NCI-H1105 (cell line): ENCODE measurements around the gene DSE.
A peak's percentile ranks its signal among the peaks of the same experiment; 100 is the strongest.

Source experiments
- DNase-seq: peaks from one replicate; lab custom pipeline; 2025; lab: John Stamatoyannopoulos, UW

Gene DSE

GRCh38 chr6:116362276-116362675 is 8.5 kb upstream of the DSE start:
- no peak for DNase-seq

GRCh38 chr6:116363759-116364158 is 7.0 kb upstream of the DSE start:
- no peak for DNase-seq

GRCh38 chr6:116364321-116364720 is 6.4 kb upstream of the DSE start:
- no peak for DNase-seq

- DNase-seq, result no peak
Measured at GRCh38 chr6:116365743-116366142, 5.0 kb upstream of the DSE start.

- DNase-seq, result no peak
Measured at GRCh38 chr6:116366740-116367275, 3.9 kb upstream of the DSE start.

GRCh38 chr6:116369540-116369939 is 1.2 kb upstream of the DSE start:
- no peak for DNase-seq

- no peak for DNase-seq
Measured at GRCh38 chr6:116369964-116370759, 585 bp upstream of the DSE start.

GRCh38 chr6:116371120-116371917 is 572 bp downstream of the DSE start:
- peak; percentile 28 for DNase-seq

- DNase-seq, result no peak
Measured at GRCh38 chr6:116371918-116372209, 1.1 kb downstream of the DSE start.

- DNase-seq, result no peak
Measured at GRCh38 chr6:116373300-116373699, 2.6 kb downstream of the DSE start.

- DNase-seq, result no peak
Measured at GRCh38 chr6:116373940-116374339, 3.2 kb downstream of the DSE start.

- no peak for DNase-seq
Measured at GRCh38 chr6:116374586-116374985, 3.8 kb downstream of the DSE start.

GRCh38 chr6:116375262-116375661 is 4.5 kb downstream of the DSE start:
- no peak for DNase-seq

- no peak for DNase-seq
Measured at GRCh38 chr6:116376149-116376548, 5.4 kb downstream of the DSE start.

GRCh38 chr6:116379764-116380163 is 9.0 kb downstream of the DSE start:
- no peak for DNase-seq

GRCh38 chr6:116380346-116380745 is 9.6 kb downstream of the DSE start:
- no peak for DNase-seq

GRCh38 chr6:116381000-116381399 is 10.3 kb downstream of the DSE start:
- no peak for DNase-seq

GRCh38 chr6:116382587-116382986 is 11.8 kb downstream of the DSE start:
- no peak for DNase-seq

- DNase-seq, result no peak
Measured at GRCh38 chr6:116384727-116385458, 14.1 kb downstream of the DSE start.

- DNase-seq, result no peak
Measured at GRCh38 chr6:116385459-116385802, 14.7 kb downstream of the DSE start.

GRCh38 chr6:116385921-116386320 is 15.2 kb downstream of the DSE start:
- DNase-seq, result no peak

- DNase-seq, result no peak
Measured at GRCh38 chr6:116386581-116387299, 16.0 kb downstream of the DSE start.
